ENCODE measurements around the gene TRIM28.

TRIM28 gene

GRCh38 chr19:58548859-58549663 lies 5.2 kb downstream of the TRIM28 start:
- no peak for DNase-seq (ENCODE audit: low read depth in 2 of 2)

GRCh38 chr19:58549664-58550361 lies 5.9 kb downstream of the TRIM28 start:
- DNase-seq (ENCODE audit: low read depth in 2 of 2): no peak

DNA sequence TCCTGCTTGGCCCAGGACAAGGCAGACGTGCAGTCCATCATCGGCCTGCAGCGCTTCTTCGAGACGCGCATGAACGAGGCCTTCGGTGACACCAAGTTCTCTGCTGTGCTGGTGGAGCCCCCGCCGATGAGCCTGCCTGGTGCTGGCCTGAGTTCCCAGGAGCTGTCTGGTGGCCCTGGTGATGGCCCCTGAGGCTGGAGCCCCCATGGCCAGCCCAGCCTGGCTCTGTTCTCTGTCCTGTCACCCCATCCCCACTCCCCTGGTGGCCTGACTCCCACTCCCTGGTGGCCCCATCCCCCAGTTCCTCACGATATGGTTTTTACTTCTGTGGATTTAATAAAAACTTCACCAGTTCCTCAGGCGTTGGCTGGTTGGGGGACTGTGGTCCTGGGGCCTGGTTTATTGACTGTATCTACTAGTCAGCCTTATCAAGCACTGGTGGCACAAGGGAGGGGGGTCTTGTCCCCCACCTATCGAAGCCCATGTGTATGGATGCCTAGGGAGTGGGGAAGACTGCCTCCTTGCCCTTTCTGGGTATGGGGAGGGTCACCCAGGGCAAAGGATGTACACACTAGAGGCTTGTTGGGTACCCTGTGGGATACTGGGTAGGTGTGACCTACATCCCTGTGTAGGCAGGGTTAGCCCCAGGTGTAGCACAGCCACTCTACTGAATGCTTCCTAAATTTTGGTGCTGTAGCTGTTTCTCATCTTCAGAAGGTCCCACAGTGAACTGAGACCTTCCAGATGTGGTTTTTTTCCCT lies 6.7 kb downstream of the TRIM28 start:
- no peak for DNase-seq (ENCODE audit: low read depth in 2 of 2)

- no peak for DNase-seq (ENCODE audit: low read depth in 2 of 2)
These were observed 7.2 kb downstream of the TRIM28 start for GRCh38 chr19:58551123-58551497.

DNA sequence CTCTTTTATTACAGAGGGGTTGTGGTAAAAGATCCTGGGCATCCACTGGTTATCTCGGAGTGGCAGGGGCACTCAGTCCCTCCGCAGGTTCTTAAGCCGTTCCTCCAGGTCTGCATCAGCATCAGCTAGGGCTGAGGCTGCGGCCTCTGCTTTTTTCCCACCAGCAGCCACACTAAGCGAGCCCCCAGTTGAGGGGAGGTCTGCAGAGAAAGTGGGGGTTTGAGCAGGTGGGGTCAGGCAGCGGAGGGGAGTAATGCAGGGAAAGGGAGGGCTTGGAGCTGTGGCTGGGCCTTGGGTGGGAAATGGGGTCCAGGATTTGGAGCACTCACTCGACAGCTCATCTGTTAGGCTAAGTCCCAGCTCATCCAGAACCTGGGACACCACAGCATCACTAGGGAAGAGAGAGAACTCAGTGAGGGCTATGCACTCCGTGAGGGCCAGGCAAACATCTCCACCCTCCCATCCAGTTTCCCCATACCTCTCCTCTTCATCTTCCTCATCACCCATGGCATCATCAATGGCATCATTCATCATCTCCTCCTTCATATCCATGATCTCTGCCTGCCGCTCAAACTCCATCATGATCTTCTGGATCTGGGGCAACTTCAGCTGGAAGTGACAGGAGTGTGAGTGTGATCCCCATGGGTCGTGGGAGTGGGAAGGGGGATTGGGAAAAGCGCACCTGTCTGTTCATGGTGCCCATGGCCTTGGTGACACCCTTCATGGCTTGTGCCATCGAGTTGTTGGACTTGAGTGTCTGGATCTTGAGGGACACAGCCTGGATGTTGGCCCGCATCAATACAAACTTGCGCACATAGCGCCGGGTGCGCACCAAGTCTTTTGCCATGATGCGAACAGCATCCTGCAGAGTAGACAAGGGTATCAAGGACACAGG lies 8.0 kb downstream of the TRIM28 start:
- DNase-seq (ENCODE audit: low read depth in 2 of 2): no peak

- DNase-seq (ENCODE audit: low read depth in 2 of 2): no peak
These were observed 8.8 kb downstream of the TRIM28 start for GRCh38 chr19:58552655-58553054.

DNA sequence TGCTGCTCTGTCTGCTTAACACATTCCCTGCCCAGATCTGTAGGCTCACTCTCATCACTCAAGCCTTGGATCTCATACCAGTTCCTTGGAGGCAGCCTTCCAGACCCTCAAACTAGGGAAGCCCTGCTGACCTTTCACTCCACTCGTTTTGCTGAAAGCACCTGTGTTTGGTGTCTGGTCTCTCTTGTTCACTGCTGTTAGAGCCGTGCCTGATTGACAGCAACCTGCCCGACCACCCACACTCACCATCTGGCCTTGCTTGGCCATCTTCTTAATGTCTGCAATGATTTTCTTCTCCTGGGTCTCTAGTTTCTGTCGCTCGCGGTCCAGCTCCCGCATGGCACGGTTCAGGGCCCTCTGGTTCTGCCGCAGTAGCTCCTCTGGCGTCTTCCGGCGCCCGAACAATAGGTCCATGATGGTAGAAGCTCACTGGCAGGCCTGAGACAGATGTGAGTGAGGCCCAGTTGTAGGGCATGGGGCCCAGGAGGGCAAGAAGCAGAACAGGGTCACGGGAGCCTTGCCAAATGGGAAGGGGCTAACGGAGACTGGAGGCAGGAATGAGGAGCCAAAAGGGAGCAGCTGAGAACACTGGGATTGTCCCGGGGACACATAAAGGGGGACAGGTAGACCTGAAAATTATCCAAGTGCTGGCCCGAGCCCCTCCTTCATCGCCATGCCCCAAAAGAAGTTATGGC lies 10.1 kb downstream of the TRIM28 start:
- DNase-seq (ENCODE audit: low read depth in 2 of 2): no peak

DNA sequence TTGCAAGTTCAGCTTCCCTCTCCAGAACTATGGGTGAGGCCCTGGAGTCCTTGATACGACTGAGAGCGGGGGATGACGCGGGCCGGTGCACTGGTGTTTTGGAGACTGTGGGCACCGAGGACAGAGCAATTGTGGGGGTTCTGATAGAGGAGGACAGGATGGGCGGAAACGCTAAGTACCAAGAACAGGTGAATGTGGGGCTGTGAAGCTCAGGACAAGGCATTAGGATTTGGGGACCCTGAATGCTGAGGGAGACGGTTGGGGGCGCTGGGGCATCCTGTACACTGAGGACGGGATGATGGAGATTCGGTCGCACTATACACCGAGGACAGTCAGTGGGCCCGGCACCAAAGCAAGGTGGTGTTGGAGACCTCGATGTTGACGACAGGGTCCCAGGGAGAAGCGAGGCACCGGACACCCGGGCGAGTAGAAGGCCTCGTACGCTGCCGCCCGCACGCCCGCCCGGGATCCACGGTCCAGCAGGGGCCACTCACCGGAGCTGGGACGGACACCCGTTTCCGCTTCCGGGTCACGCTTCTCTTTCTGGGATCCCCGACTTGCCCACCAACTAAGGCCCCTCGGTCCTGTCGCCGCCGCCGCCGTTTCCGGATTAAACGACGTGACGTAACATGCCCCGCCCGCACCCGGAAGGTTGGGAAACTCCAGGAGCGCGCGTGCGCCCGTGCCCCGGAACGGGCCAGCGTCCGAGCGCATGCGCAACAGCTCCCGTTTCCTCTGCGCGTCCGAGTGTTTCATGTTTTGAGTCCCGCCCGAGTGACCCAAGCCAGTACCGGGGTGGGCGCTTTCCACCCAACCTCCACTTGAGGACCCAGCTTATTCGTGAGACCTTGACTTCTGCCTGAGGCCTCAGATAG lies 10.9 kb downstream of the TRIM28 start, which contains the start of gene CHMP2A:
CHMP2A (minus strand) TSS at position 612 of the 875 bp plus-strand sequence. CDS start 893 bp downstream, outside the sequence.
- DNase-seq (ENCODE audit: low read depth in 2 of 2): peak; percentile 98

DNA sequence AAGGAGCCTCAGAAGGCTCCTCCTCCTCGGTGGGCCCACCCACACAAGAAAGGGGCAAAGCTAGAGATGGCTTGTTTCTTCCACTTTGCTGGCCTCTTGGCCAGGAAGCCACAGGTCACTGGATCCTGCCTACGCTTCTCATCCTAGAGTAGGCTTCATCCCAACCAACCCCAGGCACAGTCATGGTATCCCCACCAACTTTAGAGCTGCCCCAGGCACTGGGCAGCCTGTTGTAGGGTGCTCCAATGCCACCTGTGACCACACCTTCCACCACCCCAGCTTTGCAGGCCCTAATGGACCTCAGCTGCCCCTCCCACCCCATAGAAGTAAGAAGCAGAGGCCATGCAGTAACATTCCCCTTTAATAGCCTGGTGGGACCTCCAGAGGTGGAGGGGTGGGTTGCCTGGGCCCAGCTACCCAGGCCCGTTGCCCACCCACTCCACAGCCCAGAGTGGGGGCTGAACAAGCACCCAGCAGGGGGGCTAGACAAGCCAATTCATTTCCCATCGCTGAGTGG lies 11.6 kb downstream of the TRIM28 start:
- DNase-seq (ENCODE audit: low read depth in 2 of 2): no peak

DNA sequence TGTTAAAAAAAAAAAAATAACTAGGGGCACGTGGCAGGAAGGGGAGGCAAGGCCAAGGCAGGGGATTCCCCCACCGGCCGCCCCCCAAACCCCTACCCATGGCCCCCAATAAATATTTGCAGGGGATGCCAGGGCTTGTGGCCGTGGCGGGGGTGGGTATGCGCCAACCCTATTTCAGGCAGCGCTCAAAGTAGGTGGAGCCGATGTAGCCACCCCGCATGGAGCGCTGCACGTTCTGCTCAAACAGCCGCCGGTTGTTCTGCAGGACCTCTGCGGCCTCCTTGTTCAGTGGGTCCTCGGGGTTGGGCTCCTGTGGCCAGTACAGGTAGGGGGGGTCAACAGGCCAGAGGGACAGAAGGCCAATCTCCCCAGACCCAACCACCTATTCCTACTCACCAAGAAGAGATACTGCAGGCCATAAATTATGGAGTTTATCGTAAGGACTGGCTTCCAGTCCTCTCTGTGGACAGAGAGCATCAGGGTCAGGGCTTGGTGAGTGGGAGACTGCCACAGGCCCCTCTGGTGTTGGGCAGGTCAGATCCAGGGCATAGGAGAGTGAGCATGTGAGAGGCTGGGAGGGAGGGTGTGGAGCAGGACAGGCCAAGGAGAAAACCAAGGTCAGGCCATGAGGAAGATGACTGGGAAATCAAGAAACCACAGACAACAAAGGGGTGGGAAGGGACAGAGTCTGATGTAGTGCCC lies 12.2 kb downstream of the TRIM28 start:
- DNase-seq (ENCODE audit: low read depth in 2 of 2): no peak

GRCh38 chr19:58556622-58557220 lies 12.9 kb downstream of the TRIM28 start:
- DNase-seq (ENCODE audit: low read depth in 2 of 2): no peak

DNA sequence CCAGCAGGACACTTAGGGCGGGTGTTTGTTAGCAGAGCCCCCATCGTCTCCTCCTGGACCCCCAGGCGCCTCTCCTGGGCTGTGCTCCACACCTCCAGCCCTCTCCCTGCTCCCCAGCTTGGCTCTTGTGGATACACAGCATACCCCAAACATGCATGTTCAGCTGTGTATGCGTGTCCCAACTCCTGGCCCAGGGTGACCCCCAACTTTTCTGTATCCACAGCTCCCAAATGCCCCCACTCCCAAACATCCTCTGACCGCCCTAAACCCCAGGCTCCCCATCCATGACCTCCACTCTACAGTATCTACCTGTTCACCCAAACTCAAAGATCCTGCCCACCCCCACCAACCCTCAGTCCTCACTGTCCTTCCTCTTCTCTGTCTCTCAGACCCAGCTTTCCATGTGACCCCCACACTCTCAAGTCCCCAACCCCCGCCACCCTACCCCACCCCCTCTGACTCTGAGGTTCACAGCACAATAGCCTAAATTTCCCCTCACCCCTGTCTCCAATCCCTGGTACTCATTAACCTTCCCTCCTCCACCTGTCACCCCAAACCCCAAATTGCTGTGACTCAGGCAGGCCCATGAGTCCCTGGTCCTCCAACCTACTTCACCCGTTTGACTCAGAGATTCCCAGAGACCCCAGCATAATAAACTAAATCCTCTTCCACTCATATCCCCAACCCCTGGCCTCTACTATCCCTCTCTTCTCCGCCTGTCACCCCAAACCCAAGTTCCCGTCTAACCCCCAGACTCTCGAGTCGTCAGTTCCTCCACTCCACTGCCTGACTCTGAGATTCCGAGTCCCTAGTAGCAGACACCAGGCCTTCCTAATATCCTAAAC lies 13.6 kb downstream of the TRIM28 start:
- DNase-seq (ENCODE audit: low read depth in 2 of 2): no peak

DNA sequence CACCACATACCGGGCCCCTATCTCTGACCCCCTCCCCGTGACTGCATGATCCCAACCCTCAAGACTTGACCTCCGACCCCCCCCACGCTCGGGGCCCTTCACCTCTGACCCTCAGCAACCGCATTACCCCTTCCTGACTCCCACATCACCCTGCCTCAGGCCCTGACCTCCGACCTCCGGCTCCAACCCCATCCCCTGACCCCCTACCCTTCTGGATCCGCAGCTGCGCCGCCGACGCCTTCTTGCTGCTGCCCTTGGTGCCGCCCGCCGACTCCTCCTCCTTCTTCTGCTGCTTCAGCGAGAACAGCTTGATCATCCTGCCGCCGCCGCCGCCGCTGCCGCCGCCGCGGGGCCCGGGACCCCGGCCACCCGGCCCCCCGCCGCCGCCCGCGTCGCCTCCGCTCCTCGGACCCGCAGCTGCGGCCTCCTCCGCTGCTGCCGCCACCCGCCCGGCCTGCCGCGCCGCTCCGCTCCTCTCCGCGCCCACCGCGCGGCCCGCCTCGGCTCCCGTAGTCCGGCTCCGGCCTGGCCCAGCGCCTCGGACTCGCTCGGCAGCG lies 14.3 kb downstream of the TRIM28 start, which contains the start of gene UBE2M:
UBE2M (minus strand) TSS at position 546 of the 557 bp plus-strand sequence; CDS start at position 316, 230 bp downstream.
- no peak for DNase-seq (ENCODE audit: low read depth in 2 of 2)

DNA sequence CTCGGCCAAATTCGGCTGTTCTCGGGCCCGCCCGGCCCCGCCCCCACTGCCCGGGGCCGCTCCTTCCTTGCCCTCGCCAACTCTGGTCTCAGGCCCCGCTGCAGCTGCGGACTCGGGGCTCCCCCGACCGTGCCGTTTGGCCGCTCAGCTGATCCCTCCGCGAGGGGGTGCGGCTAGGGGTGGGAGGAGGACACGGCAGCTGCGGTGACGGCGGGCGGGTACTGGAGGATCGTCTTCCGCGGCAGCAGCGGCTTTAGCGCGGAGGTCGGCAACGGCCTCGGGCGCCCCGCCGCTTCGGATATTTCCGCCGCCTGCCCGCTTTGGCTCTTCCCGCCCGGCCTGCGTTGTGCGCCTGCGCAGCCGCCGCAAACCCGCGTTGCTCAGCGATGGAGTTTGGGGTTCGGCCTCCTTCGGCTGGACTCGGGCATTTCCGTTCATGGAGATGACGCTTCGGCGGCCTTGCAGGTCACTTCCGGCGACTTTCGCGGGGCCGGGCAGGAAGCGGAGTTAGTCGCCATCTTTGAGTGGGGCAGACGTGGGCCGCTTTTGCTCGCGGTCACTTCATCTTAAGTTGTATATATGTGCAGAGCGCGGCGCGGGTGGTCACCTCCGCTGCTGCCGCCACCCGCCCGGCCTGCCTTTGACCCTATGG lies 14.9 kb downstream of the TRIM28 start:
- peak; percentile 99 for DNase-seq (ENCODE audit: low read depth in 2 of 2)

DNA sequence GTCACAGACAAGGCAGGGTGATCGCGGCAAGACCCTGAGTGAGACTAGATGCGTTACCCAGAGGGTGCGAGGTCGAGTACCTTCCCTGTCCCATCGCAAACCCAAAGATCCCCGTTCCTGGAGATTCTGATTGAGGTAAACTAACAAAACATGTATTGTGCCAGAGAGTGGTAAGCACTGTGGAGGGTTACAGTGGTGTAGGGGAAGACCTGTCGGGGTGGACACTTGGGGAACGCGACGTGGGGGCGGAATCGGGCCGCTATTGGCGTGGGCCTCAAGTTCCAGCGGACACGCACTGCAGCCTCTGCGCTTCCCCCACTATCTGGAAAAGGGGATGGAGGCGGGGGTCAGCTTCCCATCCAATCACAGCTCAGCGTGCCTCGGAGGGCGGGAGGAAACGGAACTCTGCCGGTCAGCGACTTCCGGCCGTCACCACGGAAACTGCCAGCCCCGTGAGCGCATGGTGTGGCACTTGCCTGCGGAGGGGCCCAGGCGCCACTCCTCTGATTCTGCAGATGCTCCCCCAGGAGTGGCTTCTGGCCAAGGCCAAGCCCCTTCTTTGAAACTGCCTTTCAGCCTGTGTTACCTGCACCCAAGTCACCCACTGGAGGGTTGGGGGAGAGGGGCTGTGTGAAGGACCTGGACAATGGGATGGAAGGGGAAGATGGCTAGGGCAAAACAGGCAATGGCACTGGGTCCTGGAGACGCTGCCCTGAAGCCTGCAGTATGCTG lies 15.6 kb downstream of the TRIM28 start:
- peak; percentile 63 to 82 for DNase-seq (ENCODE audit: low read depth in 2 of 2)

Data from stimulated activated CD4-positive, alpha-beta T cell treated with anti-CD3 and anti-CD28 coated beads, Interleukin-12 subunit alpha, Interleukin-12 subunit beta, amount 100 ng/mL, for 24 hours (primary cell).